Endothelial cell of hepatic sinusoid (primary cell): ENCODE data around the gene INPP4A.

Experiments
- in situ Hi-C: cut with HindIII; loops from 2 replicates; pipeline ENCODE4 v1.10.0; 2017; ENCODE audit warnings: low sequenced_read_pairs

The INPP4A gene

GRCh38 chr2:98558852-98559530, 114.3 kb downstream of the INPP4A start:
- in situ Hi-C loops, result loop anchor here (5.0 kb wide), 1 partner anchor 107 kb away; no protein-coding TSS in a partner anchor

GRCh38 chr2:98559581-98559980, 114.9 kb downstream of the INPP4A start:
- in situ Hi-C loops, result loop anchor here (5.0 kb wide), 1 partner anchor 107 kb away; no protein-coding TSS in a partner anchor

GRCh38 chr2:98560256-98560771, 115.7 kb downstream of the INPP4A start:
- in situ Hi-C loops, result no loop called here

- in situ Hi-C loops, result no loop called here
Measured at GRCh38 chr2:98561018-98561417, 116.4 kb downstream of the INPP4A start.

GRCh38 chr2:98561902-98562695, 117.4 kb downstream of the INPP4A start:
- in situ Hi-C loops, result no loop called here

GRCh38 chr2:98563394-98563793, 118.7 kb downstream of the INPP4A start:
- in situ Hi-C loops, result no loop called here

GRCh38 chr2:98564541-98565132, 120.0 kb downstream of the INPP4A start:
- in situ Hi-C loops, result no loop called here

GRCh38 chr2:98565286-98565860, 120.7 kb downstream of the INPP4A start:
- in situ Hi-C loops, result no loop called here

GRCh38 chr2:98565941-98566340, 121.3 kb downstream of the INPP4A start:
- in situ Hi-C loops, result no loop called here

- in situ Hi-C loops, result no loop called here
Measured at GRCh38 chr2:98568161-98568956, 123.7 kb downstream of the INPP4A start.

- in situ Hi-C loops, result no loop called here
Measured at GRCh38 chr2:98569197-98569793, 124.6 kb downstream of the INPP4A start.

- in situ Hi-C loops, result no loop called here
Measured at GRCh38 chr2:98569915-98570314, 125.3 kb downstream of the INPP4A start.

- in situ Hi-C loops, result no loop called here
Measured at GRCh38 chr2:98570356-98570755, 125.7 kb downstream of the INPP4A start.

- in situ Hi-C loops, result no loop called here
Measured at GRCh38 chr2:98571121-98571701, 126.6 kb downstream of the INPP4A start.

GRCh38 chr2:98571796-98572195, 127.1 kb downstream of the INPP4A start:
- in situ Hi-C loops, result no loop called here

- in situ Hi-C loops, result no loop called here
Measured at GRCh38 chr2:98572211-98572610, 127.6 kb downstream of the INPP4A start.

GRCh38 chr2:98572676-98573075, 128.0 kb downstream of the INPP4A start:
- in situ Hi-C loops, result no loop called here

GRCh38 chr2:98573426-98573825, 128.8 kb downstream of the INPP4A start:
- in situ Hi-C loops, result no loop called here

GRCh38 chr2:98576666-98577312, 132.1 kb downstream of the INPP4A start:
- in situ Hi-C loops, result no loop called here
